ENCODE results near the gene TRAPPC3L.

Gene TRAPPC3L

DNA sequence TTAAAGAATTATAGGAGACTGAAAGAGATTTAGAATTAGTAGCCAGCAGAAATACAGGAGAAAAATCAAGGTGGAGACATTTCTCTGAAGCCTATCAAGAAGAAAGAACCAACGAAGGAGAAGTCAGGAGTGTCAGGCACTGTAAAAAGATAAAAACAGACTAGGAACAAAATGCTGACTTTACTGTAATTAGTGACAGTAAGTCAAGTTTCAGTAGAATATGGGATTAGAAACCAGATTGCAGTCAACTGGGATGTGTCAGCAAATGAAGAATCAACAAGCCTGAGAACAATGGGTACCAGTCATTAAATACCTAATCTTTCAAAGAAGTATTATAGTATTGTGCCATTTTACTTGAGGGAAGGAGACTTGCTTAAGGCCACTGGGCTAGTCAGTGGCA is 62.7 kb downstream of the TRAPPC3L start:
- TF ChIP-seq GATA3 (IDR thresholded peaks at IDR 0.05; ENCODE audit: low read depth, low read length) (no peak), GATA2 (IDR thresholded peaks at IDR 0.05; ENCODE audit: low read depth, low read length) (no peak)

DNA sequence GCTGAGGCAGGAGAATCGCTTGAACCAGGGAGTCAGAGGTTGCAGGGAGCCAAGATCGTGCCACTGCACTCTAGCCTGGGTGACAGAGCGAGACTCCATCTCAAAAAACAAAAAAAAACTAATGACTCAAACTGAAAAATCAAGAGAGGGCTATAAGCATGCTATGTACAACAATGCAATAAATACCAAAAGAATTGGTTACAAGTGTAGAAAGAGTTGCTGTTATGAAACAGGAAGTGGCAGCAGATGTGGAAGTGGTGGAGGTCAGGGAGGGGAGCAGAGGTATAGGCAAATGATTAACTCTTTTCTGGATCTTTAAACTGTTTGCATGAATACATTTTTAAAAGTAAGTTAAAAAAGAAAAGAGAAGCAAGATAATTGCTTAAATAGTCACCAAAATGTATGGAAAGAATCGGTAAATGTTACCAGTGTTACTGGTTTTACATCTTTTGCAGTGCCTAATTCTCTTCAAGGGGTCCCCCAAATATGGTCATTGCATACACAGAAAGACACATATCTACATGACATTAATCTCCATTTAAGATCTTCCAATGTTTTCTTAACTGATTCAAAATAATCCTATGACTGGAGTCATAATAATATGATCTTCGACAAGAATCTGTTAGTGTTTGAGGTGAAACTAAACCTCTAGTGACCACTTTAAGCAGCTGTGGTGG is 69.3 kb downstream of the TRAPPC3L start:
- no peak for TF ChIP-seq GATA2 (IDR thresholded peaks at IDR 0.05; ENCODE audit: low read depth, low read length)
- TF ChIP-seq GATA3 (IDR thresholded peaks at IDR 0.05; ENCODE audit: low read depth, low read length), result no peak

DNA sequence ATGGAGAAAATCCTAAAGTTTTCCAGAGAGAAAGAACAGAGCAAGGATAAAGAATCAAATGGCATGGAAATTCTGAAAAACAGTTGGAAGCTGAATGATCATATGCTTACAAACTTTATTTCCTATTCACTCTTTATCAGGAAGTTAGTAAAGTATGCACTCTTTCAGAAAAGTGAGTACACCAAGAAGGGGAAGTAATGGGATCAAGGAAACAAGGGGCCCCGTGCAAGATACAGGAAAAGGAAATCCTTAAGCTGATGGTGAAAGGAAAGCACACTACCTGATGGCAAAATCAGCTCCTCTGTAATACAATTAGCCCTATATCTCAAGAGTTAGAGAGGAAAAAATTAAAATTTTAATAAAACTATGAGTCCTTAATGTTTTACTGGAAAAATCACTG is 70.3 kb downstream of the TRAPPC3L start:
- TF ChIP-seq GATA2 (IDR thresholded peaks at IDR 0.05; ENCODE audit: low read depth, low read length) (no peak), GATA3 (IDR thresholded peaks at IDR 0.05; ENCODE audit: low read depth, low read length) (no peak)

DNA sequence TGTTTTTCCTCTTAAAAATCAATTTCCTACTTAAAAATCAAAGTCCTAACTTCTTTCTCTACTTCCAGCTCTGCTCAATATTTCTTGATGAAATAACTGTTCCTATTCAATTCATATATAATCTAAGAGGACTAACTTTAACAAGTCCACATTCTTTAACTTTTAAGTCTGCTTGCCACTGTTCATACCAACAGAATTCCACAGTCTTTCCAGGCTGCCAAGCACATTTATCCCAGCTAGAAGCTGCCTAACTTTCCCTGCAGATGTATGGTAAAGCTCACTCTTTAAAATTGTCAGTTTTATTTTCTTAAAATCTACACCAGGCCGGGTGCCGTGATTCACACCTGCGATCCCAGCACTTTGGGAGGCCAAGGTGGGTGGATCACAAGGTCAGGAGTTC is 72.8 kb downstream of the TRAPPC3L start:
- TF ChIP-seq GATA2 (IDR thresholded peaks at IDR 0.05; ENCODE audit: low read depth, low read length), result no peak
- no peak for TF ChIP-seq GATA3 (IDR thresholded peaks at IDR 0.05; ENCODE audit: low read depth, low read length)

DNA sequence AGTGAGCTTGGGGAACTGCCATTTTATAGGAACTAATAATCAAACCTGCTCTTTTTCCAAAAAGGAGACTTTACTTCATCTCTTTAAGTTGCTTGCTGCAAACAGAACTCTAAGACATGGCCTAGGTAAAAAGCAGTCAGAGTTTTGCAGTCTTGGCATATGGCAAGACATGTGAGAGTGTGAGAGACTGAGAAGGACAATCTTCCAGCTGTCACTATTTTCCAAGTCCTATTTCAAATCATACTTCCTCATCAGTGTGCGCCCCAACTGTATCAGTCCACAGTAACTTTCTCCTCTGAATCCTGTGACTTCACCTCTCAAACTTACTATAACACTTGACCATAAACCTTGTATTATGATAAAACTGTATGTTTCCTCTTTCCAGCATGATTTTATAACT is 74.0 kb downstream of the TRAPPC3L start:
- no peak for TF ChIP-seq GATA3 (IDR thresholded peaks at IDR 0.05; ENCODE audit: low read depth, low read length)
- TF ChIP-seq GATA2 (IDR thresholded peaks at IDR 0.05; ENCODE audit: low read depth, low read length), result no peak

DNA sequence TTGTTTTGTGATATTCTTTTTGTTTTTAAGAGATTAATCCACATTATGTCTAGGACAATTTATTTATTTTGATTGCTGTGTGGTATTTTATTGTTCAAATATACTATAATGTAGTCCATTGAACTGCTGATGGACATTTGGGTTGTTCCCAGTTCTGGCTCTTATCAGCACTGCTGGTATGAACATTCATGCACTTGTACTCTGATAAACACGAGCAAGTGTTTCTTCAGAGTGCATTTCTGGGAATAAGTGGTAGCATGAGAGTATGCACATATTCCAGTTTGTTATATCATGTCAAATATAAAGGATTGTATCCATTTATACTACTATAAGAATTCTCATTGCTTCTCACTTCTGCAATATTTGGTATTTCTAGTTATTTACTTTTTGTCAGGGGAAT is 77.2 kb downstream of the TRAPPC3L start:
- no peak for TF ChIP-seq GATA3 (IDR thresholded peaks at IDR 0.05; ENCODE audit: low read depth, low read length)
- TF ChIP-seq GATA2 (IDR thresholded peaks at IDR 0.05; ENCODE audit: low read depth, low read length), result no peak

DNA sequence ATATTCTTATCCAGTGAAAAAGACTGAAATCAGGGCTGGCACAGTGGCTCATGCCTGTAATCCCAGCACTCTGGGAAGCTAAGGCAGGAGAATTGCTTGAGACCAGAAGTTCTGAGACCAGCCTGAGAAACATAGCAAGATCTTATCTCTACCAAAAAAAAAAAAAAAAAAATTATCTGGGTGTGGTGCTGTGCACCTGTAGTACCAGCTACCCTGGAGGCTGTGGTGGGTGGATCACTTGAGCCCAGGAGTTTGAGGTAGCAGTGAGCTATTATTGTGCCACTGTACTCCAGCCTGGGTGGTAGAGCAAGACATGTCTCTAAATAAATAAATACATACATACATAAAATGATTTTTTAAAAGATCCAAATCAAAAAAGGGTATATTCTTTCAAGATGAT is 78.0 kb downstream of the TRAPPC3L start:
- TF ChIP-seq GATA3 (IDR thresholded peaks at IDR 0.05; ENCODE audit: low read depth, low read length) (no peak), GATA2 (IDR thresholded peaks at IDR 0.05; ENCODE audit: low read depth, low read length) (no peak)

DNA sequence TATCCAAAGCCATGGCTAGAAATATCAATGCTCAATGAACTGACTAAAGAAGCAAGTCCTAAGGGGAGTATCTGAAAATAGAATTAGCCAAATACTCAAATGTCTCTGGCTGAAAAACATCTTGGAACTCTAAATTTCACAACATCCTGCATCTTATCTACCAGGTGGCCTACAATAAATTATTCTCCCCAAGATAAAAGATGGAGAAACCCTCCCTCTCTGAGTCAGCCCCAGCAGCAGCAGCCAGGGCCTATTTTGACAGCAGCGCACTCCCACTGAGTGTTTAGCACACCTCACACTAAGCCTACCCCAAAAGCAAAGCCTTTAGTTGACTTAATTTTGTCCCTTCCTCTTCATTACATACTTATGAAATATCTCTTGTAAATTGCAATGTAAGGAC is 78.4 kb downstream of the TRAPPC3L start:
- TF ChIP-seq GATA3 (IDR thresholded peaks at IDR 0.05; ENCODE audit: low read depth, low read length) (no peak), GATA2 (IDR thresholded peaks at IDR 0.05; ENCODE audit: low read depth, low read length) (no peak)

DNA sequence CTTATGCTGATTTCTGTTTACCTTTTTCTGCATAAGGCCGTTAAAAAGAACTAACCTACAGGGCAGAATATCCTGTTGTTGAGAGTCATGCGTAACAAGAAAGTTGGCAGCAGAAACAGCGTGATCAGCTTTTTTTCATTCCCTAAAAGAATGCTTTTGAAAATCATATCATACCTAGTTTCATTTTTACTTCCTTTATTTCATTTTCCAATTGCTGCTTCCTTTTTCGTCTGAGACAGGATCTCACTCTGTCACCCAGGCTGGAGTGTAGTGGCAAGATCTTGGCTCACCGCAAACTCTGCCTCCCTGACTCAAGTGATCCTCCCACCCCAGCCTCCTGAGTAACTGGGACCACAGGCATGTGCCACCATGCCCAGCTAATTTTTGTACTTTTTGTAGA is 80.2 kb downstream of the TRAPPC3L start:
- TF ChIP-seq GATA3 (IDR thresholded peaks at IDR 0.05; ENCODE audit: low read depth, low read length) (no peak), GATA2 (IDR thresholded peaks at IDR 0.05; ENCODE audit: low read depth, low read length) (no peak)

DNA sequence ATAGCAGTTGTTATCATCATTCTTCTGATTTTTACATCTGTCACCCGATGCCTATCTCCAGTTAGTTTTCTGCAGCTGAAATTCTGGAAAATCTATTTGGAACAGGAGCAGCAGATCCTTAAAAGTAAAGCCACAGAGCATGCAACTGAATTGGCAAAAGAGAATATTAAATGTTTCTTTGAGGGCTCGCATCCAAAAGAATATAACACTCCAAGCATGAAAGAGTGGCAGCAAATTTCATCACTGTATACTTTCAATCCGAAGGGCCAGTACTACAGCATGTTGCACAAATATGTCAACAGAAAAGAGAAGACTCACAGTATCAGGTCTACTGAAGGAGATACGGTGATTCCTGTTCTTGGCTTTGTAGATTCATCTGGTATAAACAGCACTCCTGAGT is 82.2 kb downstream of the TRAPPC3L start:
- TF ChIP-seq GATA2 (IDR thresholded peaks at IDR 0.05; ENCODE audit: low read depth, low read length), result no peak
- no peak for TF ChIP-seq GATA3 (IDR thresholded peaks at IDR 0.05; ENCODE audit: low read depth, low read length)

DNA sequence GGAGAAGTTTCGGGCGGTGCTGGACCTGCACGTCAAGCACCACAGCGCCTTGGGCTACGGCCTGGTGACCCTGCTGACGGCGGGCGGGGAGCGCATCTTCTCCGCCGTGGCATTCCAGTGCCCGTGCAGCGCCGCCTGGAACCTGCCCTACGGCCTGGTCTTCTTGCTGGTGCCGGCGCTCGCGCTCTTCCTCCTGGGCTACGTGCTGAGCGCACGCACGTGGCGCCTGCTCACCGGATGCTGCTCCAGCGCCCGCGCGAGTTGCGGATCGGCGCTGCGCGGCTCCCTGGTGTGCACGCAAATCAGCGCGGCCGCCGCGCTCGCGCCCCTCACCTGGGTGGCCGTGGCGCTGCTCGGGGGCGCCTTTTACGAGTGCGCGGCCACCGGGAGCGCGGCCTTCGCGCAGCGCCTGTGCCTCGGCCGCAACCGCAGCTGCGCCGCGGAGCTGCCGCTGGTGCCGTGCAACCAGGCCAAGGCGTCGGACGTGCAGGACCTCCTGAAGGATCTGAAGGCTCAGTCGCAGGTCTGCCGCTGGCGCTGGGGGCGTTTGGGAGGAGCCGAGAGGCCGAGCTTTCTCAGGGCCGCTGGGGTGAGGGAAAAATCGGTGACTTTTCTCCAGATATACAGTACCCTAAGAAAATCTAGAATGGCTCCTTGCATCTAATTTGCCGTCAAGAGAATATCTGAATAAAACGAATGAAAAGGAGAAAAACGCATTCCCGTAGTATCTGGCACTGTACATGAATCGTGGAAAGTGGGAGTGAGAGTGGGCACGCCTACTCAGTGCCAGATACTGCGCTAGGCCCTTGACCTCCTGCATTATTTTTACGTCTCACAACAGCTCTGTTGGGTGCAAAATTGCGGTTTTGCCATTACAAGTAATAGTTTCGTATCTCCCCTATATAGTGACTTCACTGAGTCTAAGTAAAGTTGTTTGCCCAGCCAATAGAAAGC is 83.3 kb downstream of the TRAPPC3L start:
- no peak for TF ChIP-seq GATA2 (IDR thresholded peaks at IDR 0.05; ENCODE audit: low read depth, low read length)
- no peak for TF ChIP-seq GATA3 (IDR thresholded peaks at IDR 0.05; ENCODE audit: low read depth, low read length)

DNA sequence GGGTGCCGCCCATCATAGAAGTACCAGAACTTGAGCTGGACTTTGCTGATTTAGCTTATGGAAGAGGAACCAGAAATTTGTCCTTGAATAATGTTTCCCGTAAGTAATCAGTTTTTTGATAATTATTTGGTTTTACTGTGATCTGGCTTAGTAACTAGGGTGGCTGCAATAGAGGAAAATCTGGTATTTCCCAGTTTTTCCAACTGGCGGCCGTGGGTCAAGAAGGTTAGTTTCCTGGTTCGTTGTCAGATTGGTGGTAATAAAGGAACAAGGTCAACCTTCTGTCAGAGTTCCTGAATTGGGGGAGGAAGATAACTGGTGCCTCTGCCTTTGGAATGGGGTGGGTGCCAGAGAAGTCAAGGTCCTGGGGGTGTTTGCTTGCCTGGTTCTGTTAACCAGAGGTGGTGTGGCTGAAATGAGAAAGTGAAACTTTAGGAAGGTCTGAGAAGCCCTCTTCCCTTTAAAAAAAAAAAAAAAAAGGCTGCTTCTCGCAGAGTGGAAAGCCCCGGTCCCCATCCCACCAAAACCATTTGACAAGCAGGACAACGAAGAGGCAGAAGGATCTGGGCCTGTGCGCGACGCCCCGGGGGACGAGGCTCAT is 84.1 kb downstream of the TRAPPC3L start, which contains the start of gene CALHM6:
TSS of gene CALHM6 (plus strand) at position 45 of the 601 bp plus-strand sequence. CDS start at position 600, 555 bp downstream.
- TF ChIP-seq GATA2 (IDR thresholded peaks at IDR 0.05; ENCODE audit: low read depth, low read length), result no peak
- no peak for TF ChIP-seq GATA3 (IDR thresholded peaks at IDR 0.05; ENCODE audit: low read depth, low read length)

DNA sequence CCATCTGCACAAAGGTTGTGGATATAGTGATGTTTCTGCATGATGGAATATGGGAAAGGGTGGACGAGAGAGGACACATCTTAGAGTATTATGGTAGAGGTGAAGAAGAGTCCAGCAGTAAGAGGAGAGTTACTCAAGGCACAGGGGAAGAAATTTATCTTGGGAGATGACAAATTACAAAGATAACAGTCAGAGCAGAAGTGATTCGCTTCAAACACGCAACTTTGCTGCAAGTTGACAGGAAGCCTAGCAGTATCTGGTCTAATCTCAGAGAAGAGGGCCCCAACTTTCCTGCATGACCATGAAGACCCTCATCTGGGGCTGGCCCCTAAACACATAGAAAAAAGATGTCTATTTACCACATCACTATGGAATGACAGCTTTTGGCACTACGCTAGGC is 85.6 kb downstream of the TRAPPC3L start:
- TF ChIP-seq GATA2 (IDR thresholded peaks at IDR 0.05; ENCODE audit: low read depth, low read length) (no peak), GATA3 (IDR thresholded peaks at IDR 0.05; ENCODE audit: low read depth, low read length) (no peak)

DNA sequence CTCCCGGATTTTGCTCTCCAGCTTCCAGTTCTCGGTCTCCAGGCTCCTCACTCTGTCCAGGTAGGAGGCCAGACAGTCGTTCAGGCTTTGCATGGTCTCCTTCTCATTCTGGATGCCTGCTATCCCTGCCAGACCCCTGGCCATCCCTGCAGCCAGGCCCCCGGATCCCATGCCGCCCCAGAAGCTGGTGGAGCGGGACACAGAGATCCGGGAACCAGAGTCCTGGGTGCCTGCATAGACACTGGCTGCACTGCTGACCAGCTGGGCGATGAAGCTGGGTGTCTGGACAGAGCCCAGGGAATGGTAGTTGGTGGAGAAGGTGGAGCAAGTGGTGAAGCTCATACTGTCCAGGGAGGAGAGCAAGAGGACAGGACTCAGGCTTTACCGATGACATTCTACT is 87.2 kb downstream of the TRAPPC3L start:
- TF ChIP-seq GATA3 (IDR thresholded peaks at IDR 0.05; ENCODE audit: low read depth, low read length) (no peak), GATA2 (IDR thresholded peaks at IDR 0.05; ENCODE audit: low read depth, low read length) (no peak)

Data from SH-SY5Y (cell line).